ENCODE data around the gene FAM25A. TPM values are rescaled to one million over a fixed set of nuclear protein-coding genes. Genes with fewer than 3 reads are reported as not detected.
"Not testable (repeated sequence)": the region's sequence is repeated elsewhere in the genome, so short reads cannot be mapped to it uniquely, and the experiment has no call there.

The FAM25A gene
- total RNA-seq, 6 experiments from 2014 or later, result not detected

DNA sequence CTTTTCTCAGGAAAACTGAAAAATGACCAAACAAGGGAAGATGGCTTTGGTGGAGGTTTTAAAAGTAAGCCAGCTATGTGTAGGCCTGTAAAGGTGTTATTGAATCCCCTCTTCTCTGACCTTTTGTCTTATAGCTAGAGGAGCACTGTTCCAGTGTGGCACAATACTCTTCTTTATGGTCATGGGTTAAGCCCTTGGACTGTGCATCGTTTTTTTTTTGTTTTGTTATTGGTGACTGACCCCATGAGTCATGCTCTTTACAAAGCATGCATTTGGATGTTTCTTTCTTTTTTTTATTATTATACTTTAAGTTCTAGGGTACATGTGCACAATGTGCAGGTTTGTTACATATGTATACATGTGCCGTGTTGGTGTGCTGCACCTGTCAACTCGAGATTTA lies 19.6 kb upstream of the FAM25A start:
- WGBS (ENCODE audit: insufficient coverage, low coverage, low lambda C conversion rate, missing lambda C conversion rate), result 64% methylated on average over 3 of the region's 3 CpGs
- DNase-seq, result no peak
- no peak for ATAC-seq
- no peaks in the 10 kb centered on the region for H3K27me3 ChIP-seq
- no peaks in the 10 kb centered on the region for H3K4me1 ChIP-seq
- no peaks in the 10 kb centered on the region for H3K36me3 ChIP-seq
- H3K4me3 ChIP-seq, result no peak overlapping the region
- H3K27ac ChIP-seq, result no peak overlapping the region
- intact Hi-C loops (cut with DNase I), result no loop called here
- TF ChIP-seq, protein P1, sequence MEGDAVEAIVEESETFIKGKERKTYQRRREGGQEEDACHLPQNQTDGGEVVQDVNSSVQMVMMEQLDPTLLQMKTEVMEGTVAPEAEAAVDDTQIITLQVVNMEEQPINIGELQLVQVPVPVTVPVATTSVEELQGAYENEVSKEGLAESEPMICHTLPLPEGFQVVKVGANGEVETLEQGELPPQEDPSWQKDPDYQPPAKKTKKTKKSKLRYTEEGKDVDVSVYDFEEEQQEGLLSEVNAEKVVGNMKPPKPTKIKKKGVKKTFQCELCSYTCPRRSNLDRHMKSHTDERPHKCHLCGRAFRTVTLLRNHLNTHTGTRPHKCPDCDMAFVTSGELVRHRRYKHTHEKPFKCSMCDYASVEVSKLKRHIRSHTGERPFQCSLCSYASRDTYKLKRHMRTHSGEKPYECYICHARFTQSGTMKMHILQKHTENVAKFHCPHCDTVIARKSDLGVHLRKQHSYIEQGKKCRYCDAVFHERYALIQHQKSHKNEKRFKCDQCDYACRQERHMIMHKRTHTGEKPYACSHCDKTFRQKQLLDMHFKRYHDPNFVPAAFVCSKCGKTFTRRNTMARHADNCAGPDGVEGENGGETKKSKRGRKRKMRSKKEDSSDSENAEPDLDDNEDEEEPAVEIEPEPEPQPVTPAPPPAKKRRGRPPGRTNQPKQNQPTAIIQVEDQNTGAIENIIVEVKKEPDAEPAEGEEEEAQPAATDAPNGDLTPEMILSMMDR (IDR thresholded peaks at IDR 0.05), result no peak
- TF ChIP-seq POLR2A (IDR thresholded peaks at IDR 0.05), result no peak
- no peaks in the 10 kb centered on the region for H3K9me3 ChIP-seq

DNA sequence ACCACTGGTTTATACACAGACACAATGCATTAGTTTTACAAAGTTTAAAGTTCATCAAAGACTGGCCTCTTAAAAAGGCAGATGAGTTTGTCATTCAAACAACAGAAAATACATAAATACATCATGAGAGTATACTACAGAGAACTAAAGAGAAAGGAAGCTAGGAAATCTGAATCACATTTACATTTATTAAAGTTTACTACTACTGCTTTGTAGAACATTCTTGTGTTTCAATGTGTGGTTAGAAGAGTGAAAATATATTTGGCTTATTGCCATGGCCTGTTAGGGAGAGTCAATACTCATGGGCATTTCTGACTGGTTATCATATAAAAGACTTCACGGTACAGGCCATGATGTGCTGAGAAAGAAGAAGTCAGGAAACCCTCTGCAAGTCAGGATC lies 13.0 kb upstream of the FAM25A start:
- WGBS (ENCODE audit: insufficient coverage, low coverage, low lambda C conversion rate, missing lambda C conversion rate), result 20% methylated on average over 1 of the region's 1 CpG
- DNase-seq; H3K27ac ChIP-seq; H3K36me3 ChIP-seq; H3K4me1 ChIP-seq; intact Hi-C loops (cut with DNase I); H3K27me3 ChIP-seq; H3K9me3 ChIP-seq; H3K4me3 ChIP-seq; ATAC-seq: not testable (repeated sequence)

DNA sequence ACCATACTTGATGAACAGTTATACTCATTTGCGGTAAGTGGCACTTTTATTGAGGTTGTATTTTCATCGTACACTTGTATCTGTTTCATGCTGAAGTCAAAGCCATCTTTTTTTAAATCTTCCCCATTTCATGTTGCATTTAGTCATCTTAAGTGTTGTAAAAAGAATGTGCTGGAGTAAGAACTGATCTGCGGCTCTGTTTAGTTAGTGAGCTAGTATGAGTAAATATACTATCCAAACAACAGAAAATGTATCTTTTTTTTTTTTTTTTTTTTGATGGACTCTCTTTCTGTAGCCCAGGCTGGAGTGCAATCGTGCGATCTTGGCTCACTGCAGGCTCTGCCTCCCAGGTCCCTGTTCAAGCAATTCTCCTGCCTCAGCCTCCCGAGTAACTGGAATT lies 12.4 kb upstream of the FAM25A start:
- H3K9me3 ChIP-seq; intact Hi-C loops (cut with DNase I); H3K4me1 ChIP-seq; DNase-seq; H3K4me3 ChIP-seq; ATAC-seq; H3K36me3 ChIP-seq; H3K27me3 ChIP-seq; H3K27ac ChIP-seq: not testable (repeated sequence)
- 80% methylated on average over 6 of the region's 6 CpGs for WGBS (ENCODE audit: insufficient coverage, low coverage, low lambda C conversion rate, missing lambda C conversion rate)

DNA sequence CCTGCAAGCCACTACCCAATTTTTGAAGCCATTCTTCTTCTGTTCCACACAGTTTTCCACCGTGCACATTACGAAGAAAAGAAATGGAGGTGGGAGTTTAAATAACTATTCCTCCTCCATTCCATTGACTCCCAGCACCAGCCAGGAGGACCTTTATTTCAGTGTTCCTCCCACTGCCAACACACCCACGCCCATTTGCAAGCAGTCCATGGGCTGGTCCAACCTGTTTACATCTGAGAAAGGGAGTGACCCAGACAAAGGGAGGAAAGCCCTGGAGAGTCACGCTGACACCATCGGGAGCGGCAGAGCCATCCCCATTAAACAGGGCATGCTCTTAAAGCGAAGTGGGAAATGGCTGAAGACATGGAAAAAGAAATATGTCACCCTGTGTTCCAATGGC lies 11.8 kb upstream of the FAM25A start:
- intact Hi-C loops (cut with DNase I); DNase-seq; H3K27me3 ChIP-seq; H3K4me1 ChIP-seq; H3K4me3 ChIP-seq; ATAC-seq; H3K9me3 ChIP-seq; H3K36me3 ChIP-seq; H3K27ac ChIP-seq: not testable (repeated sequence)
- 92% methylated on average over 7 of the region's 7 CpGs for WGBS (ENCODE audit: insufficient coverage, low coverage, low lambda C conversion rate, missing lambda C conversion rate)

DNA sequence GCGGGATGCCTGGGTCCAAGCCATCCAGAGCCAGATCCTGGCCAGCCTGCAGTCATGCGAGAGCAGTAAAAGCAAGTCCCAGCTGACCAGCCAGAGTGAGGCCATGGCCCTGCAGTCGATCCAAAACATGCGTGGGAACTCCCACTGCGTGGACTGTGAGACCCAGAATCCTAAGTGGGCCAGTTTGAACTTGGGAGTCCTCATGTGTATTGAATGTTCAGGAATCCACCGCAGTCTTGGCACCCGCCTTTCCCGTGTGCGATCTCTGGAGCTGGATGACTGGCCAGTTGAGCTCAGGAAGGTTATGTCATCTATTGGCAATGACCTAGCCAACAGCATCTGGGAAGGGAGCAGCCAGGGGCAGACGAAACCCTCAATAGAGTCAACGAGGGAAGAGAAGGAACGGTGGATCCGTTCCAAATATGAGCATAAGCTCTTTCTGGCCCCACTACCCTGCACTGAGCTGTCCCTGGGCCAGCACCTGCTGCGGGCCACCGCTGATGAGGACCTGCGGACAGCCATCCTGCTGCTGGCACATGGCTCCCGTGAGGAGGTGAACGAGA lies 10.9 kb upstream of the FAM25A start:
- H3K9me3 ChIP-seq; intact Hi-C loops (cut with DNase I); DNase-seq; H3K4me3 ChIP-seq; ATAC-seq; H3K27ac ChIP-seq; H3K27me3 ChIP-seq; H3K4me1 ChIP-seq; H3K36me3 ChIP-seq: not testable (repeated sequence)
- WGBS (ENCODE audit: insufficient coverage, low coverage, low lambda C conversion rate, missing lambda C conversion rate), result 73% methylated on average over 2 of the region's 18 CpGs

DNA sequence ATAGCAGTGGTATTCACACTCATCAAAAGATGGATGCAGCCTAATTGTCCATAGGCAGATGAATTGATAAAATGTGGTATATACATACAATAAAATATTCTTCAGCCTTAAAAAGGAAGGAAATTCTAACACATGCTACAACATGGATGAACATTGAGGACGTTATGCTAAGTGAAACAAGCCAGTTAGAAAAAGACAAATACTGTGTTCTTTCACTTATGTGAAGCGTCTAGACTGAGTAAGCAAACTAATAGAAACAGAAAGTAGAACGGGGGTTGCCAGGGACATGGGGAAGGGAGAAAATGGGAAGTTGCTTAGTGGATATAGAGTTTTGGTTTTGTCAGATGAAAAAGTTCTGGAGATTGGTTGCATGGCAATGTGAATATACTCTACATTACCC lies 6.6 kb upstream of the FAM25A start:
- H3K4me3 ChIP-seq; H3K27me3 ChIP-seq; H3K4me1 ChIP-seq; intact Hi-C loops (cut with DNase I); H3K36me3 ChIP-seq; H3K27ac ChIP-seq; ATAC-seq; DNase-seq; H3K9me3 ChIP-seq: not testable (repeated sequence)
- 14% methylated on average over 3 of the region's 3 CpGs for WGBS (ENCODE audit: insufficient coverage, low coverage, low lambda C conversion rate, missing lambda C conversion rate)

DNA sequence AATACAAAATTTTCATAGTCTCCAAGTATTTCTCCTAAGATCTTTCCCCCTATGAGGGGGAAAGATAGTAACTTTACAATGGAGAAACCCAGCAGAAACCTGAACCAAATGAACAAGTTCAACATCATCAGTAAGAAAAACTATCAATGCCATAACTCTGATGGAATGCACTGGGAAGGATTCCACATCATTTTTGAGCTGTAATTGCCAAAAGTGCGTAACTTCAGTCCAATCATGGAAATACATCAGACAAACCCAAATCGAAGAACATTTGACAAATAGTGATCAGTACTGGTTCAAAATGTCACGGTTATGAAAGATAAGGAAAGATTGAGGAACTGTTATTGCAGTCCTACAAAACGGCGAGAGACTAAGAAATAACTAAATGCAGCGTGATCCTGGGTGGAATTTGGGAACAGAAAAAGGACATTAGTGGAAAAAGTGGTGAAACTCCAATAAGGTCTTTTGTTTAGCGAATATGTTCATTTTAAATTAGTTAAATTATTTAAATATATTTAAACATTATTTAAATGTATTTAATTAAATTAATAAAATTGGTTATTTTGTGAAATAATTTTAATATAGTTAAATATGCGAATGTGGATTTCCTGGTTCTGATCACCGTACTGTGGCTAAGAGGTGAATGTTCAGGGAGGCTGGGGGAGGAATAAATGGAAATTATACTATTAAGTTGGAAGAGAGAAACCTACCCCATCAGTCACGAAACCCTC lies 4.9 kb upstream of the FAM25A start:
- H3K4me1 ChIP-seq; DNase-seq; H3K36me3 ChIP-seq; intact Hi-C loops (cut with DNase I); H3K27ac ChIP-seq; H3K4me3 ChIP-seq; H3K9me3 ChIP-seq; ATAC-seq; H3K27me3 ChIP-seq: not testable (repeated sequence)
- 83% methylated on average over 9 of the region's 10 CpGs for WGBS (ENCODE audit: insufficient coverage, low coverage, low lambda C conversion rate, missing lambda C conversion rate)

DNA sequence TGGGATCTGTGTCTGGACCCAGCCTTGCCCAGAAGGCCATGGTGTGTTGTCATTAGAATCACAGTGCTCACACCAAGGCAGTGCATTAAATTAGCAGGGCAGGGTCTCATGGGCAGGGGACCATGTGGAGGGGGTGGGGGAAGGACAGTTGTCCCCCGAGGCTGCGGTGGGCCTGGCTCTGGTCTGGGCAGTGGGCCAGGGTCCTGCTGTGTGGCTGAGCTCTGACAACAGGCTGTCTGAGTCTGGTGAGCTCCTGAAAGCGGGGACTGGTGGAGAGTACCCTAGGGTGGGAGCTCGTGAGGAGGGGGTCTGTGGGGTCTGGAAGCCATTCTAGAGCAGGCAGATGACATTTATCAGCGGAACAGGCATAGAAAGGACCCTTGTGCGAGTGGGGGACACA lies 2.0 kb upstream of the FAM25A start:
- intact Hi-C loops (cut with DNase I); H3K4me3 ChIP-seq; DNase-seq; H3K9me3 ChIP-seq; H3K4me1 ChIP-seq; H3K27me3 ChIP-seq; H3K36me3 ChIP-seq; H3K27ac ChIP-seq; ATAC-seq: not testable (repeated sequence)
- WGBS (ENCODE audit: insufficient coverage, low coverage, low lambda C conversion rate, missing lambda C conversion rate), result no CpG with 5 or more reads among the region's 6 CpGs

DNA sequence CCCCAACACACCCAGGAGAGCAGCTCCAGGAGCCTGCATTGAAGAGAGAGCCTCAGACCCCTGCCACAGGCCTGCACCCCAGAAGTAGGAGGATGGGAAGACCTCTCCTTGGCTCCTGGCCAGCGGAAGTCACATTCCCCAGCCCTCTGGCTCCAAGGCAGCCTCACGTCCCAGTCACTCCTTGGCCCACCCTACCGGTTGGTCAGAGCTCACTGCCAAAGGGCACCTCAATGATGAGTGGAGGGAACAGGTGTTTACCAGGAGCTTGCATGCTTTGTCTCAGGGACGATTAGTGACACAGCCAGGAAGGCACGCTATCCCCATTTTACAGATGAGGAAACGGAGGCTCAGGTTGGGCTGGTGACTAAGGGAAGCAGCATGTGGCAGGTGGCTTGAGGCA lies 1.0 kb upstream of the FAM25A start:
- ATAC-seq; H3K4me1 ChIP-seq; H3K4me3 ChIP-seq; H3K27me3 ChIP-seq; DNase-seq; H3K9me3 ChIP-seq; H3K27ac ChIP-seq; H3K36me3 ChIP-seq; intact Hi-C loops (cut with DNase I): not testable (repeated sequence)
- WGBS (ENCODE audit: insufficient coverage, low coverage, low lambda C conversion rate, missing lambda C conversion rate), result 67% methylated on average over 1 of the region's 6 CpGs

DNA sequence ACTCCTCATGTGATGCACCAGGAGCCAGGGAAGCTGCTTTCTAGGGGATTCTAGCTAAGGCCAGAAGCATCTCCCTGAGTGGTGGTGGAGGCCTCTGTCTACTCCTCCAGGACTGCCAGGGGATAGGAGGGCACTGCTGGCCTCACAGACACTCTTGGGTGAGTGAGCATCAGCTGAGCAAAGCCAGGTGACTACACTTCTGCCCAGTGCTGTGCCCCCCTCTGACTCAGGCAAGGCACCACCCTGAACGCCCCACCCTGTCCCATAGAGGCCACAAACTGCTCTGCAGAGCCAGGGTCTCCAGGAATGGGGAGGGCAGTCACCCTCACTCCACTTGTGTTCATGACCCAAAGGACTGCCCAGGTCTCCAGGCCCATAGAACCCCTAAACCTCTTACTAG lies 590 bp upstream of the FAM25A start:
- H3K4me3 ChIP-seq; H3K27ac ChIP-seq; DNase-seq; ATAC-seq; H3K27me3 ChIP-seq; H3K36me3 ChIP-seq; intact Hi-C loops (cut with DNase I); H3K4me1 ChIP-seq; H3K9me3 ChIP-seq: not testable (repeated sequence)
- WGBS (ENCODE audit: insufficient coverage, low coverage, low lambda C conversion rate, missing lambda C conversion rate), result no CpG with 5 or more reads among the region's 1 CpG

Measured in right lobe of liver (tissue), 6 donors.